Mesothelial cell of epicardium (in vitro differentiated cells): ENCODE results near the gene DUSP10. TPM values are rescaled to one million over a fixed set of nuclear protein-coding genes. Genes with fewer than 3 reads are reported as not detected.
A peak's percentile ranks its signal among the peaks of the same experiment; 100 is the strongest.

ENCODE experiments used
- DNase-seq, 2 experiments: peaks; one replicate each; pipeline ENCODE4 v3.0.0; 2021; ENCODE audit warnings: low spot score in 2 of 2; ENCODE audit not compliant: unreplicated experiment in 2 of 2
- H3K27ac Mint-ChIP-seq: 2 replicates; pipeline ENCODE4 v1.8.0; 2021; ENCODE audit warnings: mixed read lengths
- H3K27me3 Mint-ChIP-seq: 2 replicates; pipeline ENCODE4 v1.8.0; 2021; ENCODE audit warnings: low read depth, mixed read lengths
- H3K36me3 Mint-ChIP-seq: 2 replicates; pipeline ENCODE4 v1.8.0; 2021; ENCODE audit warnings: mixed read lengths
- H3K4me1 Mint-ChIP-seq: 2 replicates; pipeline ENCODE4 v1.8.0; 2021; ENCODE audit warnings: mixed read lengths
- H3K4me3 Mint-ChIP-seq: 2 replicates; pipeline ENCODE4 v1.8.0; 2021; ENCODE audit warnings: mild to moderate bottlenecking, moderate library complexity, mixed read lengths
- H3K9me3 Mint-ChIP-seq: 2 replicates; pipeline ENCODE4 v1.8.0; 2021; ENCODE audit warnings: mixed read lengths
- total RNA-seq: library from RNA; stranded (reverse); gene quantifications from 3 replicates; pipeline ENCODE4 v1.2.1, GENCODE V29; 2021
- TF ChIP-seq, protein P1 (sequence below): fragments of 200-600 bp; sonication (generic); IDR thresholded peaks from one replicate; pipeline ENCODE4 v1.5.0; 2021; ENCODE audit warnings: antibody characterized with exemption; ENCODE audit not compliant: unreplicated experiment

Gene DUSP10
- total RNA-seq, 1 donor from 2014 or later, result 4.0 TPM

- H3K9me3 Mint-ChIP-seq, result no peaks in the 10 kb centered on the region
- TF ChIP-seq, protein P1, sequence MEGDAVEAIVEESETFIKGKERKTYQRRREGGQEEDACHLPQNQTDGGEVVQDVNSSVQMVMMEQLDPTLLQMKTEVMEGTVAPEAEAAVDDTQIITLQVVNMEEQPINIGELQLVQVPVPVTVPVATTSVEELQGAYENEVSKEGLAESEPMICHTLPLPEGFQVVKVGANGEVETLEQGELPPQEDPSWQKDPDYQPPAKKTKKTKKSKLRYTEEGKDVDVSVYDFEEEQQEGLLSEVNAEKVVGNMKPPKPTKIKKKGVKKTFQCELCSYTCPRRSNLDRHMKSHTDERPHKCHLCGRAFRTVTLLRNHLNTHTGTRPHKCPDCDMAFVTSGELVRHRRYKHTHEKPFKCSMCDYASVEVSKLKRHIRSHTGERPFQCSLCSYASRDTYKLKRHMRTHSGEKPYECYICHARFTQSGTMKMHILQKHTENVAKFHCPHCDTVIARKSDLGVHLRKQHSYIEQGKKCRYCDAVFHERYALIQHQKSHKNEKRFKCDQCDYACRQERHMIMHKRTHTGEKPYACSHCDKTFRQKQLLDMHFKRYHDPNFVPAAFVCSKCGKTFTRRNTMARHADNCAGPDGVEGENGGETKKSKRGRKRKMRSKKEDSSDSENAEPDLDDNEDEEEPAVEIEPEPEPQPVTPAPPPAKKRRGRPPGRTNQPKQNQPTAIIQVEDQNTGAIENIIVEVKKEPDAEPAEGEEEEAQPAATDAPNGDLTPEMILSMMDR, result no peak
- no peak overlapping the region for H3K27ac Mint-ChIP-seq
Measured at GRCh38 chr1:221672239-221672645, 69.6 kb downstream of the DUSP10 start.

GRCh38 chr1:221670081-221670480 is 71.8 kb downstream of the DUSP10 start:
- Mint-ChIP-seq H3K27me3 (no peaks in the 10 kb centered on the region), H3K4me3 (no peak overlapping the region), H3K36me3 (no peaks in the 10 kb centered on the region)

More at GRCh38 chr1:221672239-221672645, 69.6 kb downstream of the DUSP10 start:
- Mint-ChIP-seq H3K4me3 (no peak overlapping the region), H3K4me1 (peaks cover 3% of the 10 kb centered on the region), H3K36me3 (no peaks in the 10 kb centered on the region), H3K27me3 (no peaks in the 10 kb centered on the region)
- DNase-seq, result no peak

DNA sequence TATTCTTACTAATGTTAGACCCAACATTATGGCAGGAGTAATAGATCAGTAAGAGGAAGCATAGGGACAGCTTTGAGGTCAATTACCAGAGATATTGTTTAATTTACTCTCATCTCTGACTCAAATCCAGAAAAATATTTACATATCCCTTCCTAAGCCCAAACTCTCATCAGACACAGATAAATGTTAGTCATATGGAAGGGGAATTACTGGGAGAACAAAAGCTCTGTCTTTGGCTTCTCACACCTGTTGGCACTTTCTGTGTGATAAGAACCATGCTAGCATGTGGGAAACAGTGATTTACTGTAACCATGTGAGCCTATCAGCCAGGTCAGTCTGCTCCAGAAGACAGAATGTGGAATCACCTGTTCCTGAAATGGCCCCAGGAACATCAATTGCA is 72.4 kb downstream of the DUSP10 start:
- TF ChIP-seq, protein P1, result no peak
- no peak for DNase-seq
- H3K4me1 Mint-ChIP-seq, result peaks cover 5% of the 10 kb centered on the region
- H3K36me3 Mint-ChIP-seq, result no peaks in the 10 kb centered on the region
- no peaks in the 10 kb centered on the region for H3K9me3 Mint-ChIP-seq
- no peaks in the 10 kb centered on the region for H3K27me3 Mint-ChIP-seq
- no peak overlapping the region for H3K27ac Mint-ChIP-seq
- H3K4me3 Mint-ChIP-seq, result no peak overlapping the region

More at GRCh38 chr1:221670081-221670480, 71.8 kb downstream of the DUSP10 start:
- Mint-ChIP-seq H3K4me1 (no peaks in the 10 kb centered on the region), H3K9me3 (no peaks in the 10 kb centered on the region), H3K27ac (no peak overlapping the region)
- DNase-seq, result no peak
- TF ChIP-seq, protein P1, result no peak

DNA sequence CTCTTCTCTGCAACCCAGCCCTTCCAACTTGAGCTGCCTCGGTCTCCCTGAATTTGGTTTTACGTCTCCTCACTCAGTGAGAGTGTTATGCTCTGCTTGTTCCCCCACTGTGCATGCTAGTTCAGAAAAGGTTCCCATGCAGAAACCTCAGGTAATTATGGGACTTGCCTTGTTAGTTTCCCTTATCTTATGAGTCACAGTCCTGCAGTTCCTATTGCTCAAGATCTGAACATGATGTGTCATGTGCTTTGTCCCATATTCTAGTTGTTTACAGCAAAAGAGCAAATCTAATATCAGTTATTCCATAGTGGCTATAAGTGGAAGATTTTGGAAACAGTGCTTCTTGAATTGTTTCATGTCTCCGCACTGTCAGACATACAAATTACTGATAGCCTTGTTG is 74.4 kb downstream of the DUSP10 start:
- no peaks in the 10 kb centered on the region for H3K27me3 Mint-ChIP-seq
- peak overlapping the region; percentile 5 for H3K27ac Mint-ChIP-seq
- H3K36me3 Mint-ChIP-seq, result peaks cover 4% of the 10 kb centered on the region
- TF ChIP-seq, protein P1, result no peak
- no peak for DNase-seq
- peaks cover 5% of the 10 kb centered on the region for H3K4me1 Mint-ChIP-seq
- H3K9me3 Mint-ChIP-seq, result peaks cover 9% of the 10 kb centered on the region
- H3K4me3 Mint-ChIP-seq, result no peak overlapping the region

DNA sequence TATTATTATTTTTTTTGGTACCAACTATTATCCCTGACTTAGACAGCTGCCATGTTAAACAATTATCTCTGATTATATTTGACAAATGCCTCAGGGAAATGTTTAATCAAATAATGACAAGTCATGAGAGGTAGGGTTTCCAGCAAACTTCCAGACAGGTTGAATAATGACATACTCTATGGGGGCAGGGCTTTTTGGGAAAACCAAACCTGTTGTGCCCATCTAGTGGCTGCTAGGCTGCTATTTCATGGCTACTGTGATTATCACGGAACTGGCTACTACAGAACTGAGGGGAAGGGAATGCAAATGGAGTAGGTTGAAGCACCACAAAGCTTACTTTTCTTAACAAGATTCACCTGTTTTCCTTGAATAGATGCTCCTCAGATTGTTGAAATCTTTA is 77.6 kb downstream of the DUSP10 start:
- Mint-ChIP-seq H3K4me1 (peaks cover 5% of the 10 kb centered on the region), H3K27ac (no peak overlapping the region), H3K4me3 (no peak overlapping the region), H3K36me3 (peaks cover 4% of the 10 kb centered on the region), H3K27me3 (no peaks in the 10 kb centered on the region), H3K9me3 (peaks cover 15% of the 10 kb centered on the region)
- DNase-seq, result no peak
- TF ChIP-seq, protein P1, result no peak

GRCh38 chr1:221663321-221663720 is 78.6 kb downstream of the DUSP10 start:
- Mint-ChIP-seq H3K9me3 (peaks cover 15% of the 10 kb centered on the region), H3K27me3 (no peaks in the 10 kb centered on the region), H3K4me3 (no peak overlapping the region), H3K36me3 (peaks cover 4% of the 10 kb centered on the region), H3K4me1 (peaks cover 5% of the 10 kb centered on the region), H3K27ac (no peak overlapping the region)
- DNase-seq, result no peak
- TF ChIP-seq, protein P1, result no peak
